Activated naive CD8-positive, alpha-beta T cell treated with anti-CD3 and anti-CD28 coated beads for 36 hours (primary cell): Measurements from ENCODE around the gene TNPO2. TPM values are rescaled to one million over a fixed set of nuclear protein-coding genes. Genes with fewer than 3 reads are reported as not detected.

Experiments
- DNase-seq: peaks from one replicate; pipeline ENCODE4 v3.0.0; 2021
- H3K27ac Mint-ChIP-seq: one replicate; pipeline ENCODE4 v1.8.0; 2022; ENCODE audit warnings: mild to moderate bottlenecking, moderate library complexity, mixed read lengths
- H3K27me3 Mint-ChIP-seq: one replicate; pipeline ENCODE4 v1.8.0; 2022; ENCODE audit warnings: mild to moderate bottlenecking, mixed read lengths
- H3K36me3 Mint-ChIP-seq: one replicate; pipeline ENCODE4 v1.8.0; 2021; ENCODE audit warnings: mild to moderate bottlenecking, mixed read lengths
- H3K4me1 Mint-ChIP-seq: one replicate; pipeline ENCODE4 v1.8.0; 2021; ENCODE audit warnings: mixed read lengths
- H3K4me3 Mint-ChIP-seq: one replicate; pipeline ENCODE4 v1.8.0; 2022; ENCODE audit warnings: mild to moderate bottlenecking, moderate library complexity, mixed read lengths
- H3K9me3 Mint-ChIP-seq: one replicate; pipeline ENCODE4 v1.8.0; 2022; ENCODE audit warnings: mixed read lengths
- total RNA-seq, 2 experiments: library from RNA; stranded (reverse); gene quantifications; one replicate each; pipeline ENCODE4 v1.2.3, GENCODE V29; 2021

Gene TNPO2
- 100 to 1,000 TPM; 125 to 134 TPM for total RNA-seq

DNA sequence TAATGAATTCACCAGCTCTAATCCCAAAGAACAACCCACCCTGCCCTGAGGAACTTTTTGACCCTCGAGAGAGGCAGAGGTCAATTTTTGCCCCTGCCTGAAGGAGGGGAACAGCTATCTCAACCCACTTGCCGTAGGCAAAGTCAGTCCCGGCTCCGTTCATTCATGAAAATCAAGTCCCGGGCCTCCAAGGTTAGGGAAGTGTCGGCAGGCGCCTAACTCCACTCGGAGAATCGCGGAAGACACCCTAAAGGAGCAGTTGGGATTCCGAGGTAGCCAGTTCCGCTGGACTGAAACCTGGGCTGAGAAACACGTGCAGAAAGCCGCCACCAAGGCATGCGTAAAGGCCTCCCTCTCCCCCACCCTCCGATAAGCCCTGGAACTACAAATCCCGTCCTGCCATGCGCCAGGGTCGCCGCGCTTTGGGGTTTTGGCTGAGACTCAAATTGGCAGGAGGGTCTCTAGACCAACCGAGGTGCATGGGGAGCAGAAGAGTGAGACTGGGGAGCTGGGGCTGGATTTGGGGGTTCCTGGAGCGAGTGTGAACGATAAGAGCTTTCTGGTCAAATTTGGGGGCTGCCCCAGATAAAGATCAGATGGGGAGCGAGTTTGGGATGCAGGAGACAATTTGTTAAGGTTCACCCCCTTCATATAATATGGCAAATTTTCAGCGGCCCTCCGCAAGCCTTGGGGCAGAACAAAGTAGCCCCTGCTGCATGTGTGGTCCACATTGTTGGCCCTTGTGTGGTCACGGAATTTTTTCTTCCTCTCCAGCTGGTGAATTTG is at the start of gene TNPO2:
Gene TNPO2 (minus strand): TSS at position 292 of the 786 bp plus-strand sequence. CDS start 2,955 bp downstream, outside the sequence.
- DNase-seq = peak; percentile 78
- Mint-ChIP-seq H3K4me1 (peaks cover 25% of the 10 kb centered on the region), H3K36me3 (peaks cover 45% of the 10 kb centered on the region), H3K27me3 (no peaks in the 10 kb centered on the region), H3K4me3 (peak within 1 kb of the TSS; percentile 92), H3K27ac (peak within 1 kb of the TSS; percentile 93), H3K9me3 (no peaks in the 10 kb centered on the region)

GRCh38 chr19:12772323-12772722 is 48.6 kb upstream of the TNPO2 start:
- Mint-ChIP-seq H3K27ac (no peak overlapping the region), H3K36me3 (no peaks in the 10 kb centered on the region), H3K9me3 (no peaks in the 10 kb centered on the region), H3K4me1 (peaks cover 6% of the 10 kb centered on the region), H3K27me3 (no peaks in the 10 kb centered on the region), H3K4me3 (no peak overlapping the region)
- no peak for DNase-seq

DNA sequence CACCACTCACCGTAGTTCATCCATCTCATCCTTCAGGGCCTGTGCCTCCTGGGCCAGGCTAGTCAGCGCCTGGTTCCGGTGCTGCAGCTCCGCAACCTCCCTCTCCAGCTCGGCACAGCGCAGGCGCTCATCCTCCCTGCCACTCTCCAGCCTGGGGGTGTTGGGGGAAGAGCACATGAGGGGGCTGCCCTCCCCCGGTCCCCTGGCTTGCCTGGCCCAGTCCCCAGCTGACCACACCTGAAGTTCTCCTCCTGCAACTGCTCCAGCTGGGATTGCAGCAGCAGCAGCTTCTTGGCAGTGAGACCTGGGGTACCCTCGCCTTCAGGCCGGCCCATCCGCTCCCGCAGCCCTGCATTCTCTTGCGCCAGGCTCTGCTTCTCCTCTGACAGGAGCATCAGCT is 47.2 kb upstream of the TNPO2 start:
- H3K4me1 Mint-ChIP-seq = peaks cover 9% of the 10 kb centered on the region
- no peaks in the 10 kb centered on the region for H3K27me3 Mint-ChIP-seq
- H3K9me3 Mint-ChIP-seq = no peaks in the 10 kb centered on the region
- no peak overlapping the region for H3K4me3 Mint-ChIP-seq
- no peaks in the 10 kb centered on the region for H3K36me3 Mint-ChIP-seq
- DNase-seq = no peak
- H3K27ac Mint-ChIP-seq = no peak overlapping the region

GRCh38 chr19:12769689-12770088 is 46.0 kb upstream of the TNPO2 start:
- Mint-ChIP-seq H3K9me3 (no peaks in the 10 kb centered on the region), H3K4me3 (no peak overlapping the region), H3K36me3 (no peaks in the 10 kb centered on the region), H3K27me3 (no peaks in the 10 kb centered on the region), H3K27ac (no peak overlapping the region), H3K4me1 (peaks cover 9% of the 10 kb centered on the region)
- DNase-seq = peak; percentile 57

- no peak for DNase-seq
- Mint-ChIP-seq H3K4me3 (no peak overlapping the region), H3K27me3 (no peaks in the 10 kb centered on the region), H3K9me3 (no peaks in the 10 kb centered on the region), H3K4me1 (peaks cover 4% of the 10 kb centered on the region), H3K27ac (no peak overlapping the region), H3K36me3 (no peaks in the 10 kb centered on the region)
These were observed 43.9 kb upstream of the TNPO2 start for GRCh38 chr19:12767666-12768065.

DNA sequence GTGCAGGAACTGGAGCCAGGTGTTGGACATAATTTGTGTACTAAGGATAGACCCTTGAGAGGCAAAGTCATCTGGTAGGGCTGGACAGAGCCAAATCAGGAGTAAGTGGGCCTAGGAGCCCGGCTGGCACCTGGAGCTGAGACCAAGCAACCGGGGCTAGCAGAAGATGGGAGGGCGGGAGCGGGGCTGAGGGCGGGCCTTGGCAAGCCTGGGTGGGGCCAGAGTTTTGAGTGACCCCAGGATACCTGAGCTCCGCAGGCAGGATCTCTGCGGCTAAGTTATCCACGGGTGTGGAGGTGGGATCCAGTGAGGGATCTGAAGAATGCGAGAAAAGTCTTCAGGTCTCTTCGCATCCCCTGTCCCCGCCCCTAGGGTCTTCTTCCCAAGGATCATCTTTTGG is 43.4 kb upstream of the TNPO2 start:
- no peaks in the 10 kb centered on the region for H3K9me3 Mint-ChIP-seq
- H3K4me3 Mint-ChIP-seq = no peak overlapping the region
- DNase-seq = no peak
- no peaks in the 10 kb centered on the region for H3K27me3 Mint-ChIP-seq
- H3K4me1 Mint-ChIP-seq = peaks cover 4% of the 10 kb centered on the region
- no peaks in the 10 kb centered on the region for H3K36me3 Mint-ChIP-seq
- H3K27ac Mint-ChIP-seq = no peak overlapping the region

DNA sequence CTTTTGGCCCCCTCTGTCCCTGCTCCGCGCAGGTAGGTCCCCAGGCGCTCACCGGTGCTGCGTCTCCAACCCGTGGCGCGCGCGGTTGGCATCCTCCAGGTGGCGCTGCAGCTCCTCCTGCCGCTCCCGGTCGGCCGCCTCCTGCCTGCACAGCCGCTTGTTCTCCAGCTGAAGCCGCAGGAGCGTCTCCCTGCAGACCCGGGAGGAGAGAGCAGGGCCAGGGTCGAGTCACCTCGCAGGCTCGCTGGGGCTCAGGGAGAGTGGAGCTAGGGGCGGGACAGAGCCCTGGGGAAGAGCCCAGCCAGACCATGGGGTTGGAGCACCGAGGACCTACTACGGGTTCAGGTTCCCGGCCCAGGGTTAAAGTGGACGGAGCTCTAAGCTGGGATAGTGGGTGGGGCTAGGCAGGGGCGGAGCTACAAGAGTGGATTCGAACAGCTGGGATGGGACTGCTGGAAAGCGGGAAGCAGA is 42.4 kb upstream of the TNPO2 start:
- H3K4me3 Mint-ChIP-seq = peak overlapping the region; percentile 25
- peaks cover 4% of the 10 kb centered on the region for H3K4me1 Mint-ChIP-seq
- H3K27ac Mint-ChIP-seq = no peak overlapping the region
- H3K27me3 Mint-ChIP-seq = no peaks in the 10 kb centered on the region
- H3K36me3 Mint-ChIP-seq = no peaks in the 10 kb centered on the region
- H3K9me3 Mint-ChIP-seq = no peaks in the 10 kb centered on the region
- DNase-seq = peak; percentile 86

GRCh38 chr19:12764698-12765097 is 41.0 kb upstream of the TNPO2 start:
- H3K4me3 Mint-ChIP-seq = no peak overlapping the region
- DNase-seq = no peak
- no peaks in the 10 kb centered on the region for H3K27me3 Mint-ChIP-seq
- H3K27ac Mint-ChIP-seq = no peak overlapping the region
- no peaks in the 10 kb centered on the region for H3K36me3 Mint-ChIP-seq
- peaks cover 8% of the 10 kb centered on the region for H3K4me1 Mint-ChIP-seq
- H3K9me3 Mint-ChIP-seq = no peaks in the 10 kb centered on the region

GRCh38 chr19:12763100-12763499 is 39.4 kb upstream of the TNPO2 start:
- DNase-seq = no peak
- Mint-ChIP-seq H3K27me3 (peaks cover 6% of the 10 kb centered on the region), H3K27ac (no peak overlapping the region), H3K4me3 (no peak overlapping the region), H3K36me3 (no peaks in the 10 kb centered on the region), H3K4me1 (peaks cover 8% of the 10 kb centered on the region), H3K9me3 (no peaks in the 10 kb centered on the region)

- Mint-ChIP-seq H3K9me3 (no peaks in the 10 kb centered on the region), H3K27me3 (peaks cover 24% of the 10 kb centered on the region), H3K4me1 (peaks cover 4% of the 10 kb centered on the region), H3K27ac (no peak overlapping the region), H3K36me3 (no peaks in the 10 kb centered on the region), H3K4me3 (no peak overlapping the region)
- DNase-seq = no peak
These were observed 36.0 kb upstream of the TNPO2 start for GRCh38 chr19:12759686-12760085.

- H3K9me3 Mint-ChIP-seq = no peaks in the 10 kb centered on the region
- H3K36me3 Mint-ChIP-seq = no peaks in the 10 kb centered on the region
- no peak overlapping the region for H3K27ac Mint-ChIP-seq
- H3K4me3 Mint-ChIP-seq = no peak overlapping the region
- peaks cover 4% of the 10 kb centered on the region for H3K4me1 Mint-ChIP-seq
- DNase-seq = peak; percentile 80
- peaks cover 40% of the 10 kb centered on the region for H3K27me3 Mint-ChIP-seq
These were observed 34.0 kb upstream of the TNPO2 start for GRCh38 chr19:12757544-12758274.

DNA sequence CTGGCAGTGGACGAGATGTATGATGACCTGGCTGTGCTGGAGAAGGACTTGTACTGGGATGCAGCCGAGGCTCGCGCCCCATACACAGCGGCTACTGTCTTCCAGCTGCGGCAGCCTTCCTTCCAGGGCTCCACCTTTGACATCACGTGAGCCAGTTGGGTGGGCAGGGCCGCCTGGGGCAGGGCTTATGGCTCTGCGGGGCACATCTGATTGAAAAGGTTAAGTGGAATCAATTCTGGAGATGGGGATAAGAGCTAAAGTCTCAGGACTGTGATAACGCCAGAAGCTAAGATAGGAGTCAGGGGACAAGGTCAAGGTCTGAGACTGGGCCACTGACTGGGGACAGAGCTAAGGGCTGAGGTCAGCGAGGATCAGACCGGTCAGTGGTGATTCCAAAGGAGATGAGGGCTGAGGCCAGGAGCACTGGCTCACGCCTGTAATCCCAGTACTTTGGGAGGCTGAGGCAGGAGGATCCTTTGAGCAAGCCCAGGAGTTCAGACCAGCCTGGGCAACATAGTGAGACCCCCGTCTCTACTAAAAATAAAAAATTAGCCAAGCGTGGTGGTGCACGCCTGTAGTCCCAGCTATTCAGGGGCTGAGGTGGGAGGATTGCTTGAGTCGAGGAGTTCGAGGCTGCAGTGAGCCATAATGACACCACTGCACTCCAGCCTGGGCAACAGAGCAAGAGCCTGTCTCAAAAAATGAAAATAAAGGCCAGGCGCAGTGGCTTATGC is 32.6 kb upstream of the TNPO2 start:
- H3K4me1 Mint-ChIP-seq = peaks cover 4% of the 10 kb centered on the region
- H3K9me3 Mint-ChIP-seq = no peaks in the 10 kb centered on the region
- no peak overlapping the region for H3K27ac Mint-ChIP-seq
- DNase-seq = no peak
- H3K36me3 Mint-ChIP-seq = no peaks in the 10 kb centered on the region
- H3K27me3 Mint-ChIP-seq = peaks cover 50% of the 10 kb centered on the region
- no peak overlapping the region for H3K4me3 Mint-ChIP-seq

DNA sequence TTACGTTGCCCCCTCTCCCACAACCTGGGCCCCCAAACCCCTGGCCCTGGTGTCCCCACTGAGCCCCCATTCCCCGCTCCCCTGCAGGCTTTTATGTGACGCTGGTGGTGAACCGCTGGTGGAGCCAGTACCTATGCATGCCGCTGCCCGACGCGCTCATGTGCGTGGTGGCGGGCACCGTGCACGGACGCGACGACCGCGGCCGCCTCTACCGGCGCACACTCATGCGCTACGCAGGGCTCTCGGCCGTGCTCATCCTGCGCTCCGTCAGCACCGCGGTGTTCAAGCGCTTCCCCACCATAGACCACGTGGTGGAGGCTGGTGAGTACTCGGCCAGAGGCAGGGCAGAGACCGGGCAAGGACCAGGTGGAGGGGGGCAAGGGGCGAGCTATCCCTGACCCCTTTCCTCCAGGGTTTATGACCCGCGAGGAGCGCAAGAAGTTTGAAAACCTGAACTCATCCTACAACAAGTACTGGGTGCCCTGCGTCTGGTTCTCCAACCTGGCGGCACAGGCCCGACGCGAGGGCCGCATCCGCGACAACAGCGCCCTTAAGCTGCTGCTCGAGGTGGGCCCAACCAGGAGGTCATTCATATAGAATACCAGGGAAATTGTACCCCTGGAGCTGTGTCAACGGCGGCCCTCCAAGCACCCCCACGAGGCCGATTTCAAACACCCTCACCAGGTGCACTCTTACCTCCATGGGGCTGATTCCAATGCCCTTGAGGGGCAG is 30.9 kb upstream of the TNPO2 start:
- Mint-ChIP-seq H3K4me3 (no peak overlapping the region), H3K9me3 (no peaks in the 10 kb centered on the region), H3K27me3 (peaks cover 54% of the 10 kb centered on the region), H3K4me1 (no peaks in the 10 kb centered on the region), H3K36me3 (no peaks in the 10 kb centered on the region), H3K27ac (no peak overlapping the region)
- DNase-seq = no peak

- no peak for DNase-seq
- Mint-ChIP-seq H3K9me3 (peaks cover 6% of the 10 kb centered on the region), H3K36me3 (peaks cover 12% of the 10 kb centered on the region), H3K27me3 (peaks cover 47% of the 10 kb centered on the region), H3K4me3 (no peak overlapping the region), H3K4me1 (no peaks in the 10 kb centered on the region), H3K27ac (no peak overlapping the region)
These were observed 28.5 kb upstream of the TNPO2 start for GRCh38 chr19:12752056-12752781.
